ENCODE data around the gene PTS.

DNA sequence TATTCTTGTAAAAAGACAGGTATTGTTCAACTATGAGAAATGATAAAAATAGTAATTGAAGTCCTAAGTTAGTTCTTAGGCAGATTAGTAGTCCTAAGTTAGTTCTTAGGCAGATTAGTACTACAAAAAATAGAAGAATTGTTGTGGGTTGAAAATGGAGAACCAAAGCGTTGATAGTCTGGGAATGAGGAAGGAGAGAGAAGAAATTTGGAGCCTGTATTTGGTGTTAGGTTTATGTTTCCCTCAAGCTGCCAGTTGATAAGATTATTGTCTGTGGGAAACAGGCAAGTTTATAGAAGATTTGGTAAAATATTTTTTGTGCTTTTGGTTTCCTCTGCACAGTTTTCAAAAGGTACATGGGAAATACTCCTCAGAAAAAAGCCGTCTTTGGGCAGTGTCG, 47.3 kb upstream of the PTS start:
- no peak for TF ChIP-seq POLR2A (IDR thresholded peaks at IDR 0.05; ENCODE audit: low read depth, low read length)
- TF ChIP-seq POLR2AphosphoS5 (IDR thresholded peaks at IDR 0.05; ENCODE audit: low read depth, low read length): no peak
- TF ChIP-seq TAF1 (IDR thresholded peaks at IDR 0.05; ENCODE audit: low read depth, low read length): no peak
- no peak for TF ChIP-seq PAX5 (IDR thresholded peaks at IDR 0.05; ENCODE audit: insufficient read depth, low read length, severe bottlenecking)
